ENCODE measurements around the gene ASPG. TPM values are rescaled to one million over a fixed set of nuclear protein-coding genes. Genes with fewer than 3 reads are reported as not detected.

The ASPG gene
- total RNA-seq, 1 experiment from 2014 or later: not detected

- no peak for TF ChIP-seq CTCF (conservative IDR thresholded peaks at IDR 0.05)
- no peak for TF ChIP-seq EZH2 (IDR thresholded peaks at IDR 0.05; ENCODE audit: low read depth)
- intact Hi-C loops (cut with micrococcal nuclease; ENCODE audit: unreplicated experiment): no loop called here
- no peak for DNase-seq
- Histone ChIP-seq H3F3A (ENCODE audit: insufficient read depth, low read depth) (no peaks in the 10 kb centered on the region), H3K27me3 (ENCODE audit: insufficient read depth, low read depth) (peaks cover 67% of the 10 kb centered on the region), H3K4me1 (replicated peaks; ENCODE audit: insufficient read depth) (no peaks in the 10 kb centered on the region), H3K4me3 (no peak overlapping the region), H2AFZ (no peak overlapping the region), H3K9me3 (ENCODE audit: insufficient read depth, low read depth) (no peaks in the 10 kb centered on the region), H3K27ac (no peak overlapping the region), H3K36me3 (ENCODE audit: low read depth) (no peaks in the 10 kb centered on the region), H4K20me1 (ENCODE audit: insufficient read depth) (no peaks in the 10 kb centered on the region), H3K79me2 (ENCODE audit: low read depth) (no peaks in the 10 kb centered on the region), H3K4me2 (no peak overlapping the region), H3K9me2 (ENCODE audit: insufficient read depth) (no peaks in the 10 kb centered on the region)
- ChIA-PET POLR2A (ENCODE audit: unreplicated experiment) (no interaction called here), CTCF (no interaction called here)
- BruUV-seq (replicated peaks): no TSS peak
These were observed 31.1 kb upstream of the ASPG start for GRCh38 chr14:104054222-104054905.

GRCh38 chr14:104062281-104062680 lies 23.2 kb upstream of the ASPG start:
- no peak overlapping the region for H2AFZ ChIP-seq
- ChIA-PET CTCF (no interaction called here), POLR2A (ENCODE audit: unreplicated experiment) (no interaction called here)
- H3K27me3 ChIP-seq (ENCODE audit: insufficient read depth, low read depth): peaks cover 44% of the 10 kb centered on the region
- no peaks in the 10 kb centered on the region for H3K4me1 ChIP-seq (replicated peaks; ENCODE audit: insufficient read depth)
- TF ChIP-seq CTCF (conservative IDR thresholded peaks at IDR 0.05) (no peak), EZH2 (IDR thresholded peaks at IDR 0.05; ENCODE audit: low read depth) (no peak)
- DNase-seq: no peak
- H3K9me3 ChIP-seq (ENCODE audit: insufficient read depth, low read depth): no peaks in the 10 kb centered on the region
- no peak overlapping the region for H3K27ac ChIP-seq
- intact Hi-C loops (cut with micrococcal nuclease; ENCODE audit: unreplicated experiment): no loop called here
- no peaks in the 10 kb centered on the region for H3F3A ChIP-seq (ENCODE audit: insufficient read depth, low read depth)
- H3K4me3 ChIP-seq: no peak overlapping the region
- BruUV-seq (replicated peaks): no TSS peak
- H3K4me2 ChIP-seq: no peak overlapping the region
- H3K9me2 ChIP-seq (ENCODE audit: insufficient read depth): no peaks in the 10 kb centered on the region
- H4K20me1 ChIP-seq (ENCODE audit: insufficient read depth): no peaks in the 10 kb centered on the region
- H3K36me3 ChIP-seq (ENCODE audit: low read depth): no peaks in the 10 kb centered on the region
- H3K79me2 ChIP-seq (ENCODE audit: low read depth): no peaks in the 10 kb centered on the region

GRCh38 chr14:104064003-104064402 lies 21.5 kb upstream of the ASPG start:
- POLR2A ChIA-PET (ENCODE audit: unreplicated experiment): no interaction called here
- Histone ChIP-seq H2AFZ (no peak overlapping the region), H3K27me3 (ENCODE audit: insufficient read depth, low read depth) (peaks cover 51% of the 10 kb centered on the region), H3K27ac (no peak overlapping the region), H4K20me1 (ENCODE audit: insufficient read depth) (no peaks in the 10 kb centered on the region), H3K79me2 (ENCODE audit: low read depth) (no peaks in the 10 kb centered on the region), H3K36me3 (ENCODE audit: low read depth) (no peaks in the 10 kb centered on the region), H3K9me2 (ENCODE audit: insufficient read depth) (no peaks in the 10 kb centered on the region), H3K4me1 (replicated peaks; ENCODE audit: insufficient read depth) (no peaks in the 10 kb centered on the region), H3F3A (ENCODE audit: insufficient read depth, low read depth) (no peaks in the 10 kb centered on the region), H3K4me2 (no peak overlapping the region), H3K9me3 (ENCODE audit: insufficient read depth, low read depth) (no peaks in the 10 kb centered on the region), H3K4me3 (no peak overlapping the region)
- no peak for DNase-seq
- intact Hi-C loops (cut with micrococcal nuclease; ENCODE audit: unreplicated experiment): no loop called here
- no peak for TF ChIP-seq EZH2 (IDR thresholded peaks at IDR 0.05; ENCODE audit: low read depth)
- TF ChIP-seq CTCF (conservative IDR thresholded peaks at IDR 0.05): no peak
- BruUV-seq (replicated peaks): no TSS peak
- CTCF ChIA-PET: no interaction called here

Data from PC-9 (cell line).